Mesodermal cell (in vitro differentiated cells): ENCODE measurements around the gene REELD1.

Experiments used
- H3K27ac ChIP-seq: 2 replicates; pipeline ENCODE4 v1.7.0; 2013; ENCODE audit warnings: mild to moderate bottlenecking, low read depth, low read length, moderate library complexity; ENCODE audit not compliant: severe bottlenecking
- H3K36me3 ChIP-seq: 2 replicates; pipeline ENCODE4 v1.7.1; 2013; ENCODE audit warnings: mild to moderate bottlenecking, low read length, moderate library complexity; ENCODE audit not compliant: control insufficient read depth, insufficient read depth
- H3K4me1 ChIP-seq: one replicate; pipeline ENCODE4 v1.7.1; 2013; ENCODE audit warnings: mild to moderate bottlenecking, low read length; ENCODE audit not compliant: insufficient read depth, control insufficient read depth, poor library complexity, severe bottlenecking
- H3K4me3 ChIP-seq: 2 replicates; pipeline ENCODE4 v1.7.0; 2013; ENCODE audit warnings: low read length, control low read depth, mild to moderate bottlenecking; ENCODE audit not compliant: insufficient read depth, poor library complexity, severe bottlenecking; ENCODE audit errors: extremely low read depth
- H3K9me3 ChIP-seq: 2 replicates; pipeline ENCODE4 v1.7.1; 2013; ENCODE audit warnings: mild to moderate bottlenecking, low read length, moderate library complexity; ENCODE audit not compliant: control insufficient read depth
- WGBS, 2 experiments: methylation state at CpG; one replicate each; pipeline ENCODE4 v1.1.5; 2013; ENCODE audit warnings: missing lambda C conversion rate in 2 of 2; ENCODE audit not compliant: insufficient coverage in 2 of 2; 5-methylcytosine and 5-hydroxymethylcytosine counted together

The REELD1 gene

DNA sequence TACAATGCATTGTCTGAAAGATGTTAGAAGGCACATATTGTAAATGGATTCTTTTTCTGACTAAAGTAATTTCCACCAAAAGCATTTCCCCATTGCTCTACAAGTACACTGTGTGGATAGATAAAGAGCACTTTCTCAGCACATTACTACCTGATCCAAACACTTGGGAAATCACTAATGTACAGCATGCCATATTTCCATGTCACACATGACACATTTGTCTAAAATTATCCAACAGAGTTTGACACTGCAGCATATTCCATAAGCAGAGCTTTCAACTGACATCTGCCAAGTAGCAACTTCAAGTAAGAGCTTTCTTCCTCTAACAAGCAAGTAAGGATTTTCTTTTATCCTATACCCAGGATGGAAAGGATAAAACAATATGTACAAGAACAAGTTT, 49.5 kb downstream of the REELD1 start:
- no peak overlapping the region for H3K4me3 ChIP-seq
- H3K4me1 ChIP-seq: no peaks in the 10 kb centered on the region
- H3K9me3 ChIP-seq: no peaks in the 10 kb centered on the region
- H3K36me3 ChIP-seq: no peaks in the 10 kb centered on the region
- no peak overlapping the region for H3K27ac ChIP-seq

DNA sequence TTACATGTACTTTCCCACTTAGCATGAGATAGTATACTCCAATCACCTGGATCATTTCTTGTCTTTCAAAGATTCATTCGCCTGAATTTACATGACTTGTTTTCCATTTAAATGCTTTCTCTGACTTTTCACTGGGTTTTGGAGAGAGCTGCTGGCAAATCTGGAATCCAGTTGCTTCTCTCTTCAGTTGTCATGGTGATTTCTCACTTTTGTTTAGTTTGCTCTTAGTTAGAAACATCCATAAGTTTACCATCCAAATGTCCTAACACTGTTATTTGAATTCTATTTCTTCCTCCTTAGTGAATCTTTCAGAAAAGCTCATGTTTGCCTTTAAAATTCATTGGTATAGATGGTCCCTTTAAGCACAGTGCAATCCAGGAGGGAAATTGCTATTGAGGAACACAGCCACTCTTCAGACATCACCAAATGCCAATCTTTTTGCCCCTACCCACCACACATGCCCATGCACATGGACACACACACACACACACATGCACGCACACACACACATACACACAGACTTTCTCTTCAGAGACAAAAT, 51.7 kb downstream of the REELD1 start:
- no peaks in the 10 kb centered on the region for H3K36me3 ChIP-seq
- 71% methylated on average over 2 of the region's 2 CpGs; no CpG with 5 or more reads in 1 of the 2 experiments for WGBS, 2 experiments
- H3K4me3 ChIP-seq: no peak overlapping the region
- H3K4me1 ChIP-seq: no peaks in the 10 kb centered on the region
- H3K9me3 ChIP-seq: no peaks in the 10 kb centered on the region
- H3K27ac ChIP-seq: no peak overlapping the region

DNA sequence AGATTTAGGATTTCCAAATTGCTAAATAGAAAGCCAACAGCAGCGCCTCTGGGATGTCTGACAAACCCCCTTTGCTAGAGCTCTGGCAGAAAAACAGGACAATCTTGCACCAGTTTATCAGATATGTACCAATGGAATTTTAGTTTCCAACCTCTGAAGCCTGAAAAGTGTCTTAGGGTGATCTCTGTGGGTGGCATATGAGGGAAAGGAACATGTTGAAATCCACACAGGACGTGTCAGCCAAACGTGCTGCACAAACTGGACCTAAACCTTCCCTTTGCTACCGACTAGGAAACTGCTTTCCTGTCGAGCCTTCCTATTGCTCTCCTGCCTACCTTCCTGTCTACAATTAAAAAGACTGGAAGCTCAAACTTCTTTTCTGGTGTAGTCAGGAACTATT, 53.5 kb downstream of the REELD1 start:
- 86 to 93% methylated on average over 3 to 5 of the region's 5 CpGs for WGBS, 2 experiments
- no peak overlapping the region for H3K27ac ChIP-seq
- H3K4me3 ChIP-seq: no peak overlapping the region
- no peaks in the 10 kb centered on the region for H3K4me1 ChIP-seq
- H3K36me3 ChIP-seq: no peaks in the 10 kb centered on the region
- no peaks in the 10 kb centered on the region for H3K9me3 ChIP-seq

DNA sequence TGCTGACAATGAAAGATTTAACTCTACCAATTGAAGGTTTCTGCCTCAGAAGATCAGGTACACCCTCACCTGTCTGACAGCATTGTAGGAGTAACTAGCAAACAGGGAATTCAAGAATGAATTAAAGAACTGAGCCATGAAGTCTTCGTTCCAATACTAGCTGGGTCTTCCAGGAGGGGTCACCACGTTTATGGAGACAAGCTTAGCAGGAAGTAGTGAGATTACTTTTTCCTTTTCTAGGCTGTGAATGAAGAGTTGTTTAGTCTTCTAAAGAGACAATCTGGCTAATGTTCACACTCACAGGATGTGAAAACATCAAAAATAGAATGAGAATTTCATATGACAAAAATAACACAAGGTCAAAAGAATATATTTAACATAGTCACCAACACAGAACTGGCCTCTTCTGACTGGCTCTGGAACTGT, 54.9 kb downstream of the REELD1 start:
- Histone ChIP-seq H3K27ac (no peak overlapping the region), H3K4me3 (no peak overlapping the region), H3K36me3 (no peaks in the 10 kb centered on the region), H3K9me3 (no peaks in the 10 kb centered on the region), H3K4me1 (no peaks in the 10 kb centered on the region)
- 83 to 100% methylated on average over 2 of the region's 2 CpGs for WGBS, 2 experiments

DNA sequence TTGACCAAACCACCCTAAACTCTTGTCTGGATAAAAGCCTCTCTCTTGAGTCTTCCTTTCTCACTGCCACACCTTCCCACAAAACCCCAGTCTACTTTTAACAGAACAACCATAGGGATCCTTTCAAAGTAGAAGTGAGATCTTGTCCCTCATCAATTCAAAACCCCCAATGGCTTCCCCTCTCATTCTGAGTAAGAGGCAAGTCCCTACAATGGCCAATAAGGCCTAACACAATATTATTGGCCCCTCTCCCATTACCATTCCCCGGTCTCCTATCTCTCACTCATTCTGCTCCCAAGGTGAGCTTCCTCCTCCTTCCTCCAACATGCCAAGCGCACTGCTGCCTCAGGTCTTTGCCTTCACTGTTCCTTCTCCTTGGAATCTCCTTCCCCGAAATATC, 57.1 kb downstream of the REELD1 start:
- WGBS, 2 experiments: 82 to 92% methylated on average over 3 of the region's 3 CpGs
- Histone ChIP-seq H3K27ac (no peak overlapping the region), H3K9me3 (no peaks in the 10 kb centered on the region), H3K4me1 (no peaks in the 10 kb centered on the region), H3K4me3 (no peak overlapping the region), H3K36me3 (no peaks in the 10 kb centered on the region)

DNA sequence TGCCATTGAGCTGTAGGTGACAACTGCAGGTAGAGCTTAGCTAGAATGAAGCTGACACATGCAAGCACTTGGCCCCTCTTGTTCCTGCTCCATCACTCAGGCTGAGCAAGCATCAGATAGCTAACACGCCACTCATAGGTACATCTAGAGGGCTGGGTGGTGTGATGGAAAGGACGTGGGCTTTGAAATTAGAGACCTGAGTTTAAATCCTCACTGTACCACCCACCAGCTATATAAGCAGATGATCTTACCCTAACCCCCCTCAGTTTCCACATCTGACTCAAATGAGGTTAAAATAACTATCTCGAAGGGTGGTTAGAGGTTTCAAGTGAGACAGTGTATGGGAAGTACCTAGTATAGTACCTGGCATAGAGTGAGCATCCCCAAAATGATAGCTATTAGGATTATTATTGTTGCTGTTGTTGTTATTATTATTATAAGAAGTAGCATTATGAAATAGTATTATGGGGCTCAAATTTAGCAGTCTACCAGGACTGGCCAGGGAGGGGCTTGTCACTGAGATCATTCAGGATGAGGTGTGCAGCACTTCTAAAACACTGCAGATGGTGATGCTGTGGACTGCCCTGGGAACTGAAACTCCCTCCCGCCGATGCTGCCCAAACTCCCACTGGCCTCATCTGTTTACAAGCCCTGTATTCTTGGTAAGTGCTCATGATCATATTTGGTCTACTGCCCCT, 59.0 kb downstream of the REELD1 start:
- Histone ChIP-seq H3K4me3 (no peak overlapping the region), H3K4me1 (no peaks in the 10 kb centered on the region), H3K9me3 (no peaks in the 10 kb centered on the region), H3K27ac (no peak overlapping the region), H3K36me3 (no peaks in the 10 kb centered on the region)
- WGBS, 2 experiments: 88 to 100% methylated on average over 1 to 2 of the region's 5 CpGs

DNA sequence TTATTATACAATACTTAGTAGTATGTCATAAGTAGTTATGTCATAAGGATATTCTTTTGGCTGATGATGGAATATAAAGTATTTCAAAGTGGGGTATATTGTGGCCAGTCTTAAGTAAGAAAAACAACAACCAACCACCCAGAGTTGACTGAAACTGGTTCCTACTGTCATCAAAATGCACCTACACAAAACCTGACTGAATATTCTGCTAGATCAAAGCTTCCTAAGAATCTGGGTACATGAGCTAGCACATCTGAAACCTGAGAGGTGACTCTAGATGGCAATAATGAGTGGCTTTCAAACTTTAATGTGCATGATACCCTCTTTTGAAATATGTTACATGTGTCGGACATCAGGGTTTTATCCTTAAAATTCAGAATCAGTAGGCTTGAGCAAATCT, 60.4 kb downstream of the REELD1 start:
- no peaks in the 10 kb centered on the region for H3K36me3 ChIP-seq
- no peaks in the 10 kb centered on the region for H3K4me1 ChIP-seq
- no peak overlapping the region for H3K4me3 ChIP-seq
- H3K9me3 ChIP-seq: no peaks in the 10 kb centered on the region
- 100% methylated on average over 1 of the region's 1 CpG; no CpG with 5 or more reads in 1 of the 2 experiments for WGBS, 2 experiments
- no peak overlapping the region for H3K27ac ChIP-seq

DNA sequence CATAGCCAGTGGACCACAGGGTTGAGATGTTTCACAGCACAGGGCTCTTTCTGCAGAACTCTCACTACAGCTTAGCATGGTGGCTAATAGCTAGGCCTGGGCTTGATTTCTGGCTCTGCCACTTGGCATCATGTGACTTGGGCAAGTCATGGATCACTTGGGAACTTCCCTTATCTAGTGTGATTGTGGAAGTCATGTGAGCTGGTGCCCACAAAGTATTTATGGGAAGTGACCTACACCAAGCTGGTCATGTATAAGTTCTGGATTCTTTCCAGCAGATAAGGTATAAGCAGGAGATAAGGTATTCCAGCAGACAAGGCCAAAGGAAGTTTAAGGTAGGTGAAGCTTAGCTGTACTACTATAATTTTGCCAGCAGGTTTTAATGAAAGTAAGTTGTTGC, 61.0 kb downstream of the REELD1 start:
- no peaks in the 10 kb centered on the region for H3K36me3 ChIP-seq
- no peak overlapping the region for H3K4me3 ChIP-seq
- H3K9me3 ChIP-seq: no peaks in the 10 kb centered on the region
- no peaks in the 10 kb centered on the region for H3K4me1 ChIP-seq
- no peak overlapping the region for H3K27ac ChIP-seq

DNA sequence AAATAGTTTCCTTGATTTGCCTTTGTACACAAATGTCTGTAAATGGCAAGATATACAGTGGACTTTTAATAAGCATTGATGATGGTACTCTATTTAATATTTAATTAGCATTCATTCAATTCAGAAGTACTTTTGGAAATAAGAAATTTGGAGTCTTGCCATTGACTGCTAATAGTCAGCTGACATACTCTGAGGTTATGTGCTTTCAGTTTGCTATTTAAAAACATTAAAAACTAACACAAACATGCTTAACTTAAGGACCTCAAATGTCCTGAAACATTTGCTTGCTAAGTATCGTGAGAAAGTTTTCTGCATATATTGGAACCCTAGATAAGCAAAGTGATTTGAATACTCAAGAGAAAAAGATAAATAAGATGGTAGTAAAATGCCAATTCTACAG, 64.6 kb downstream of the REELD1 start:
- no CpG with 5 or more reads among the region's 1 CpG for WGBS, 2 experiments
- Histone ChIP-seq H3K36me3 (no peaks in the 10 kb centered on the region), H3K9me3 (no peaks in the 10 kb centered on the region), H3K27ac (no peak overlapping the region), H3K4me1 (no peaks in the 10 kb centered on the region), H3K4me3 (no peak overlapping the region)
